T-helper 17 cell (primary cell): ENCODE measurements around the gene PABPC1L2B. TPM values are rescaled to one million over a fixed set of nuclear protein-coding genes. Genes with fewer than 3 reads are reported as not detected.
"Not testable (repeated sequence)": the region's sequence is repeated elsewhere in the genome, so short reads cannot be mapped to it uniquely, and the experiment has no call there.

Experiments used
- ATAC-seq: fragments of 150-1000 bp; cut with Tn5 transposase; 2 replicates; pipeline ENCODE4 v1.10.0; 2021; ENCODE audit warnings: mild to moderate bottlenecking, moderate library complexity
- DNase-seq, 3 donors: peaks; one replicate each; pipeline versions ENCODE4 v3.0.0 to v3.0.0-alpha.2; 2020 to 2021
- H3K9me3 ChIP-seq: one replicate; pipeline ENCODE4 v1.7.0; 2013; ENCODE audit warnings: low read length, mild to moderate bottlenecking; ENCODE audit not compliant: control insufficient read depth, poor library complexity, severe bottlenecking
- H3K27ac Mint-ChIP-seq: one replicate; pipeline ENCODE4 v1.8.0; 2022; ENCODE audit warnings: mild to moderate bottlenecking, moderate library complexity, mixed read lengths
- H3K27me3 Mint-ChIP-seq: one replicate; pipeline ENCODE4 v1.8.0; 2022; ENCODE audit warnings: mixed read lengths
- H3K36me3 Mint-ChIP-seq: one replicate; pipeline ENCODE4 v1.8.0; 2022; ENCODE audit warnings: low read depth, mixed read lengths
- H3K4me1 Mint-ChIP-seq: one replicate; pipeline ENCODE4 v1.8.0; 2022; ENCODE audit warnings: mild to moderate bottlenecking, mixed read lengths
- H3K4me3 Mint-ChIP-seq: one replicate; pipeline ENCODE4 v1.8.0; 2022; ENCODE audit warnings: mild to moderate bottlenecking, moderate library complexity, mixed read lengths
- total RNA-seq, 4 donors: library from RNA in 2 of 4; stranded (reverse) in 2 of 4; gene quantifications; one replicate each; pipeline ENCODE4 v1.2.3 and lab custom pipeline; 2022 to 2026

The PABPC1L2B gene
- total RNA-seq: not detected
- total RNA-seq (lab: John Stamatoyannopoulos, UW): 0 reads per million in 2 donors

DNA sequence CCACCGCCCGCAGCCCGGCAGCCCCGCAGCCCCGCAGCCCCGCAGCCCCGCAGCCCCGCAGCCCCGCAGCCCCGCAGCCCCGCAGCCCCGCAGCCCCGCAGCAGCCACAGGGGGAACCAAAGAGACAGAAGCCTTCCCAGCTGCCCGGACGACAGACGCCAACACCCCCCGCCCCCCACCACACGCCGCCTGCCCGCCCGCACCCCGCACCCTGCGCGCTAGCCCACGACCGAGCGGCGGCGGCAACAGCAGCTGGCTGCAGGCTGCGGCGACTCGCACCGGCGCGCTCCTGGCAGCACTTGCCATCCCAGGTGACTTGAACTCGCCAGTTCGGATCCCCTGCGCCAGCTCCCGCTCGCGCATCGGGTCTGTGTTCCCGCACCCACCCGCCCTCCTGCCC is at the start of gene PABPC1L2B:
Gene PABPC1L2B (plus strand): TSS at position 207 of the 400 bp plus-strand sequence. CDS start 704 bp downstream, outside the sequence.
- not testable (repeated sequence) for H3K4me1 Mint-ChIP-seq, H3K27ac Mint-ChIP-seq, ATAC-seq, H3K36me3 Mint-ChIP-seq, H3K27me3 Mint-ChIP-seq, H3K4me3 Mint-ChIP-seq, DNase-seq, H3K9me3 ChIP-seq

DNA sequence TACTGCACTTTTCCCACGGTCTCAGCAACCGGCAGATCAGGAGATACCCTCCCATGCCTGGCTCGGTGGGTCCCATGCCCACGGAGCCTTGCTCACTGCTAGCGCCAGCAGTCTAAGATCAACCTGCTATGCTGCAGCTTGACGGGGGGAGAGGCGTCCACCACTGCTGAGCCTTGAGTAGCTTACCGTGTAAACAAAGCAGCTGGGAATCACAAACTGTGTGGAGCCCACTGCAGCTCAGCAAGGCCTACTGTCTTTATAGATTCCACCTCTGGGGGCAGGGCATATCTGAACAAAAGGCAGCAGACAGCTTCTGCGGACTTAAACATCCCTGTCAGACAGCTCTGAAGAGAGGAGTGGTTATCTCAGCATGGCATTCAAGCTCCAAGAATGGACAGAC is 42.8 kb upstream of the PABPC1L2B start:
- H3K36me3 Mint-ChIP-seq, H3K4me3 Mint-ChIP-seq, H3K9me3 ChIP-seq, H3K4me1 Mint-ChIP-seq, ATAC-seq, DNase-seq, H3K27me3 Mint-ChIP-seq, H3K27ac Mint-ChIP-seq: not testable (repeated sequence)

- H3K27ac Mint-ChIP-seq, H3K4me1 Mint-ChIP-seq, H3K9me3 ChIP-seq, H3K27me3 Mint-ChIP-seq, H3K4me3 Mint-ChIP-seq, ATAC-seq, H3K36me3 Mint-ChIP-seq, DNase-seq: not testable (repeated sequence)
Measured at GRCh38 chrX:72971859-72972258, 30.9 kb upstream of the PABPC1L2B start.

GRCh38 chrX:72974885-72975284 is 27.9 kb upstream of the PABPC1L2B start:
- H3K27me3 Mint-ChIP-seq, H3K4me1 Mint-ChIP-seq, H3K36me3 Mint-ChIP-seq, ATAC-seq, DNase-seq, H3K27ac Mint-ChIP-seq, H3K4me3 Mint-ChIP-seq, H3K9me3 ChIP-seq: not testable (repeated sequence)

DNA sequence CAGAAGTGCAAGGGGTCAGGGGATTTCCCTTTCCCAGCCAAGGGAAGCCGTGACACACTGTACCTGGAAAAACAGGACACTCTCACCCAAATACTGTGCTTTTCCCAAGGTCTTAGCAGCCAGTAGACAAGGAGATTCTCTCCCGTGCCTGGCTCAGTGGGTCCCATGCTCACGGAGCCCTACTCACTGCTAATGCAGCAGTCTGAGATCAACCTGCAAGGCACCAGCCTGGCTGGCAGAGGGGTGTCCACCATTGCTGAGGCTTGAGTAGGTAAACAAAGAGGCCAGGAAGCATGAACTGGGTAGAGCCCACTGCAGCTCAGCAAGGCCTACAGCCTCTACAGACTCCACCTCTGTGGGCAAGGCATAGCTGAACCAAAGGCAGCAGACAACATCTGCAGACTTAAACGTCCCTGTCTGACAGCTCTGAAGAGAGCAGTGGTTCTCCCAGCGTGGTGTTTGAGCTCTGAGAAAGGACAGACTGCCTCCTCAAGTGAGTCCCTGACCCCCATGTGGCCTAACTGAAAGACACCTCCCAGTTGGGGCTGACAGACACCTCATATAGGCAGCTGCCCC is 21.8 kb upstream of the PABPC1L2B start:
- not testable (repeated sequence) for H3K4me3 Mint-ChIP-seq, H3K27me3 Mint-ChIP-seq, H3K27ac Mint-ChIP-seq, DNase-seq, H3K36me3 Mint-ChIP-seq, H3K9me3 ChIP-seq, H3K4me1 Mint-ChIP-seq, ATAC-seq

GRCh38 chrX:73004032-73004431 is 1.3 kb downstream of the PABPC1L2B start:
- H3K36me3 Mint-ChIP-seq, H3K27me3 Mint-ChIP-seq, H3K27ac Mint-ChIP-seq, H3K9me3 ChIP-seq, DNase-seq, H3K4me3 Mint-ChIP-seq, H3K4me1 Mint-ChIP-seq, ATAC-seq: not testable (repeated sequence)

DNA sequence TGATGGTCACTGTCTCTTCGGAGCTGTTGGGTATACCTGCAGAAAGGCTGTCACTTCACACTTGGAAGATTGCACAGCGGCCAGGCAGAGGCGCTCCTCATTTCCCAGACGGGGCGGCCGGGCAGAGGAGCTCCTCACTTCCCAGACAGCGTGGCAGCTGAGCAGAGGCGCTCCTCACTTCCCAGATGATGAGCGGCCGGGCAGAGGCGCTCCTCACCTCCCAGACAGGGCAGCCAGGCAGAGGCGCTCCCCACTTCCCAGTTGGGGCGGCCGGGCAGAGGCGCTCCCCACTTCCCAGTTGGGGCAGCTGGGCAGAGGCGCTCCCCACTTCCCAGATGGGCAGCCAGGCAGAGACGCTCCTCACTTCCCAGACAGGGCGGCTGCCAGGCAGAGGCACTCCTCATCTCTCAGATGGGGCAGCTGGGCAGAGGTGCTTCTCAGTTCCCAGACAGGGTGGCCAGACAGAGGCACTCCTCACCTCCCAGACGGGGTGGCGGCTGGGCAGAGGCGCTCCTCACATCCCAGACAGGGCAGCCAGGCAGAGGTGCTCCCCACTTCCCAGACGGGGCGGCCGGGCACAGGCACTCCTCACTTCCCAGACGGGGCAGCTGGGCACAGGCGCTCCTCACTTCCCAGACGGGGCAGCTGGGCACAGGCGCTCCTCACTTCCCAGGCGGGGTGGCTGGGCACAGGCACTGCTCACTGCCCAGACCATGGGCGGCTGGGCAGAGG is 18.8 kb downstream of the PABPC1L2B start:
- no peaks in the 10 kb centered on the region for H3K4me1 Mint-ChIP-seq
- H3K4me3 Mint-ChIP-seq: no peak overlapping the region
- ATAC-seq (no peak), DNase-seq (no peak)
- H3K9me3 ChIP-seq: no peaks in the 10 kb centered on the region
- H3K27me3 Mint-ChIP-seq: no peaks in the 10 kb centered on the region
- no peak overlapping the region for H3K27ac Mint-ChIP-seq
- no peaks in the 10 kb centered on the region for H3K36me3 Mint-ChIP-seq

GRCh38 chrX:73022093-73022445 is 19.3 kb downstream of the PABPC1L2B start:
- not testable (repeated sequence) for H3K9me3 ChIP-seq, DNase-seq, H3K4me1 Mint-ChIP-seq, ATAC-seq, H3K36me3 Mint-ChIP-seq, H3K27ac Mint-ChIP-seq, H3K27me3 Mint-ChIP-seq, H3K4me3 Mint-ChIP-seq

GRCh38 chrX:73028876-73029275 is 26.1 kb downstream of the PABPC1L2B start:
- no peak overlapping the region for H3K27ac Mint-ChIP-seq
- H3K27me3 Mint-ChIP-seq: peaks cover 4% of the 10 kb centered on the region
- peaks cover 2% of the 10 kb centered on the region for H3K36me3 Mint-ChIP-seq
- no peak overlapping the region for H3K4me3 Mint-ChIP-seq
- DNase-seq (no peak), ATAC-seq (no peak)
- no peaks in the 10 kb centered on the region for H3K9me3 ChIP-seq
- H3K4me1 Mint-ChIP-seq: no peaks in the 10 kb centered on the region

Other genes starting within 250 kb of the PABPC1L2B start
- gene DMRTC1B, start 226.0 kb upstream of the PABPC1L2B start, total RNA-seq: under 1 TPM; 0.65 to 0.86 TPM
- gene FAM236B, start 220.3 kb upstream of the PABPC1L2B start, total RNA-seq: not detected
- not detected for gene FAM236D, start 194.7 kb upstream of the PABPC1L2B start, total RNA-seq
- not detected for gene FAM236C, start 90.3 kb upstream of the PABPC1L2B start, total RNA-seq
- gene FAM236A, start 64.7 kb upstream of the PABPC1L2B start, total RNA-seq: not detected
- gene DMRTC1, start 59.1 kb upstream of the PABPC1L2B start, total RNA-seq: 1 to 10 TPM in 1 of 2 donors, not detected in 1; 1.8 TPM
- gene PABPC1L2A, start 76.6 kb downstream of the PABPC1L2B start, total RNA-seq: not detected
- 1 to 10 TPM; 5.4 to 8.3 TPM for gene NAP1L2, start 211.9 kb downstream of the PABPC1L2B start, total RNA-seq